Measurements from ENCODE around the gene WDR54.

WDR54 gene

GRCh38 chr2:74421221-74421870 is at the start of gene WDR54, which contains the start of gene C2orf81:
Gene WDR54, plus strand, starts transcription at chr2:74421730. Its CDS starts 424 bp downstream, at chr2:74422154.
Gene C2orf81, minus strand, starts transcription at chr2:74421619. Its CDS starts 59 bp downstream, at chr2:74421560.
- DNase-seq, result peak; percentile 92

- no peak for DNase-seq
Measured at GRCh38 chr2:74372674-74373073, 48.9 kb upstream of the WDR54 start.

GRCh38 chr2:74373221-74373676 is 48.3 kb upstream of the WDR54 start:
- DNase-seq, result no peak

GRCh38 chr2:74373985-74374384 is 47.5 kb upstream of the WDR54 start:
- no peak for DNase-seq

- DNase-seq, result no peak
Measured at GRCh38 chr2:74374509-74375205, 46.9 kb upstream of the WDR54 start.

- DNase-seq, result no peak
Measured at GRCh38 chr2:74375838-74376237, 45.7 kb upstream of the WDR54 start.

- DNase-seq, result no peak
Measured at GRCh38 chr2:74378007-74378406, 43.5 kb upstream of the WDR54 start.

- DNase-seq, result no peak
Measured at GRCh38 chr2:74379851-74380789, 41.4 kb upstream of the WDR54 start, which contains the start of gene DCTN1. Gene DCTN1, minus strand, starts transcription at chr2:74380311. Its CDS starts 274 bp downstream, at chr2:74380037.

GRCh38 chr2:74381751-74382150 is 39.8 kb upstream of the WDR54 start:
- DNase-seq, result no peak

- no peak for DNase-seq
Measured at GRCh38 chr2:74383254-74383653, 38.3 kb upstream of the WDR54 start.

GRCh38 chr2:74384051-74384450 is 37.5 kb upstream of the WDR54 start:
- no peak for DNase-seq

- DNase-seq, result no peak
Measured at GRCh38 chr2:74385396-74385795, 36.1 kb upstream of the WDR54 start.

- no peak for DNase-seq
Measured at GRCh38 chr2:74387346-74387745, 34.2 kb upstream of the WDR54 start.

- DNase-seq, result no peak
Measured at GRCh38 chr2:74390606-74391005, 30.9 kb upstream of the WDR54 start.

- DNase-seq, result no peak
Measured at GRCh38 chr2:74391209-74391579, 30.3 kb upstream of the WDR54 start.

GRCh38 chr2:74391580-74392448 is 29.7 kb upstream of the WDR54 start:
- peak; percentile 96 for DNase-seq

- no peak for DNase-seq
Measured at GRCh38 chr2:74392449-74392743, 29.1 kb upstream of the WDR54 start.

- no peak for DNase-seq
Measured at GRCh38 chr2:74393525-74393924, 28.0 kb upstream of the WDR54 start.

GRCh38 chr2:74396149-74396548 is 25.4 kb upstream of the WDR54 start:
- no peak for DNase-seq

- no peak for DNase-seq
Measured at GRCh38 chr2:74399785-74400184, 21.7 kb upstream of the WDR54 start.

GRCh38 chr2:74401891-74402290 is 19.6 kb upstream of the WDR54 start:
- DNase-seq, result no peak

GRCh38 chr2:74406035-74406434 is 15.5 kb upstream of the WDR54 start:
- no peak for DNase-seq

Data from stimulated activated CD4-positive, alpha-beta T cell treated with anti-CD3 and anti-CD28 coated beads, Interleukin-12 subunit alpha, Interleukin-12 subunit beta, amount 100 ng/mL, for 4 hours (primary cell).